ENCODE data around the gene ZFAND2A. TPM values are rescaled to one million over a fixed set of nuclear protein-coding genes. Genes with fewer than 3 reads are reported as not detected.
A peak's percentile ranks its signal among the peaks of the same experiment; 100 is the strongest.
"Not testable (repeated sequence)": the region's sequence is repeated elsewhere in the genome, so short reads cannot be mapped to it uniquely, and the experiment has no call there.

Gene ZFAND2A
- total RNA-seq, 2 experiments from 2014 or later: 19.1 to 20.7 TPM

DNA sequence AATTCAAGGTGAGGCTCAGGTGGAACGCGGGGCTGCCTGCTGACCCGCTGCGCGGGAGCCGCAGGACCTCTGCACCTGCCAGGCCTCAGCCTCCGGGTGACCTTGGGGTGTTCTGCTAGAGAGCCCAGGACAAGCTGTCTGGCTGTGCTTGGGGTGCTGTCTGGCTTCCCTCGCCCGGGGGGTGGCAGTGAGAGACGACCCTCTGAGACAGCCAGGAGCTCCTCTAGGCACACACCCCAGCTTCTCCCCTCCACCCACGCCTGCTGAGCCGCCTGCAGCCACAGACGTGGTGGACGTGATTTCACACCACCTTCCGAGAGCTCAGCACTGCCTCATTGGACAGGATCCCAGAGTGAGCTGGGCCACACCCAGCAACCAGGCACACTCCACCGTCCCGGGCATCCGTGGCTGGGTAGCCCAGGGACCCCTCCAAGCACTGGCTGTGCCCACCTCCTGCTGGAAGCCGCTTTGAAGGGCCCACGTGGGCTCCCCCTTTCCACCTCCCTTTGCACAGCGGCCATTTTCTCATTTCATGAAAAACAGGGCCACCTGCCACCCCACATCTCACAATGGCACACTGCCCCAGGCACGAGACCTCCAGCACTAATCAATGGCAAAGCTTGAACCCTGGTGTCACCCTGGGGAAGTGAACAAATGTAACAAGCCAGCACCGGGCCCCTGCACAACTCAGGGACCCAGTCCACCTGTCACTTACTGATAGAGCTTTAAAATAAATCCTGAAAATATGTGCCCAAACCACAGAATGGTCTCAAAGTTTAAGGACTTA is 35.0 kb downstream of the ZFAND2A start:
- DNase-seq: no peak
- intact Hi-C loops (cut with micrococcal nuclease): no loop called here
- Mint-ChIP-seq H3K27ac (no peak overlapping the region), H3K4me1 (ENCODE audit: low read depth) (no peaks in the 10 kb centered on the region), H3K27me3 (ENCODE audit: low read depth) (no peaks in the 10 kb centered on the region), H3K36me3 (ENCODE audit: low read depth) (peaks cover 9% of the 10 kb centered on the region), H3K9me3 (no peaks in the 10 kb centered on the region), H3K4me3 (no peak overlapping the region)
- CTCF ChIA-PET: interaction anchor here (0.6 kb wide), 1 partner anchor 124 kb away, joined by 4 read pairs; no protein-coding TSS in a partner anchor

DNA sequence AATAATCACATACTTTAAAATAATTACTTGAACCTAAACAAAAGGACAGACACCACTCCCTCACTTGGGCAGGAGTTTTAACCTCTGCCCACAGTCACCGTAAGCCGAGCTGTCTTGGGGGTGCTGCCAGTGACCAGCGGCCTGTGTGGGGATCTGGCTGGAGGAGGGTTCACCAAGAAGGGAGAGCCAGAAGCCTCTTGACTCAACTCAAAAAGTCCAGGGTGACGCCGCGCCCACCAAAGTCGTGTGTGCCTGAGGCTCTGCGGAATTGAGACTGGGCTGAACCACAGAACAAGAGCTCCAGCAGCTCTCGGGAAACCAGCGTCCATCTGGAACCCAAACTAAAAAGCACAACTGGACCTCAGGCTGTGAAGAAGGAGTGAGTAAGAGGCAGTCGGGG is 35.8 kb downstream of the ZFAND2A start:
- intact Hi-C loops (cut with micrococcal nuclease): no loop called here
- no peak overlapping the region for H3K4me3 Mint-ChIP-seq
- no peaks in the 10 kb centered on the region for H3K27me3 Mint-ChIP-seq (ENCODE audit: low read depth)
- peaks cover 4% of the 10 kb centered on the region for H3K4me1 Mint-ChIP-seq (ENCODE audit: low read depth)
- no peak overlapping the region for H3K27ac Mint-ChIP-seq
- CTCF ChIA-PET: interaction anchor here (1.0 kb wide), 1 partner anchor 38 kb away, joined by 3 read pairs; no protein-coding TSS in a partner anchor
- DNase-seq: no peak
- H3K36me3 Mint-ChIP-seq (ENCODE audit: low read depth): peaks cover 6% of the 10 kb centered on the region
- no peaks in the 10 kb centered on the region for H3K9me3 Mint-ChIP-seq

DNA sequence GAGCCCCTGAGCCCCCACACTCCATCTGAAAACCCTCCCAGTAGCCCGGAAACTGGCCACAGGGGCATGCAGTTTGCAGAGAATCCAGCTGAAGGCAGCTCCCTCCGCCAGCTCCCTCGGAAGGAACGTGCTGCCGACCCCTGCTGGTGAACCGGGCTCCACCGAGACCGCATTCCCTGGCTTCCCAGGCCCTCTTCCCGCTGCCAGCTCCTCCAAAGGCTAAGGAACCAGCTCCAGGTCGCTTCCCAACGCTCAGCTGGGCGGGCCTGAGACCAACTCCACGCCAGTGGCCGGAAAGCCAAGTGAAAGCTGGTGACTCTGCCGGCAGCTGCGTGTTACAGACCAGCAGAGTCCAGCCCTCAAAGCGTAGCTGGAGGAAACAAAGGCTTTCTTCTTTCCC is 36.3 kb downstream of the ZFAND2A start:
- Mint-ChIP-seq H3K27ac (no peak overlapping the region), H3K36me3 (ENCODE audit: low read depth) (peaks cover 6% of the 10 kb centered on the region)
- intact Hi-C loops (cut with micrococcal nuclease): no loop called here

DNA sequence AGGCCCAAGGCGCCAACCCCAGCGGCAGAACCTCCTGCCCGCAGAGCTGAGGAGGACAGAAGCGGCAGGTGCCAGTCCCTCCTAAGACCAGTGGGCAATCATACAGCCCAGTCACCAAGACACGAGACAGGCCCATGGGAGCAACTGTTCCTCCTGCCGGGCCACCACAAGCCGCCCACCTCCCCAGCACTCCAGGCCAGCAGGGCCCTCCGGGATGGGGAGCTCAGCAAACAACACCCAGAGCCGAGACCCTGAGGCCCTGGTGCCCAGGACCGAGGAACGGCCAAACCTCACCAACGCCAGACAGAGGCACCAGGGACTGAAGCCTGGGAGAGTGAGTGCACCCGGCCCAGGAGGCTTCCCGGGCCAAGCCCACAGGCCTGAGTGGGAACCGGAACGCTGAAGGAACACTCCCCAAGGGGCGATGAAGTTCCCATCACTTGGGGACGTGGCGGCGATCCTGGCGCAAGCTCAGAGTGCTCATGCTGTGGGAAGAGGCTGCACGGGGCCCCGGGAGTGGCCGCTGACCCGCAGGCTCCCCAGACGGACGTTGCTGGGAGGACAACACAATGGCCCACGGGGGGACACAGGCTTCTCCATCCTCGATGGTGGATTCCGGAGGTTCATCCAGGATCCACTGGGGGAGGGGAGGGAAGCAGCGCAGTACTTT is 37.0 kb downstream of the ZFAND2A start:
- Mint-ChIP-seq H3K9me3 (no peaks in the 10 kb centered on the region), H3K4me1 (ENCODE audit: low read depth) (peaks cover 12% of the 10 kb centered on the region), H3K36me3 (ENCODE audit: low read depth) (peaks cover 6% of the 10 kb centered on the region), H3K4me3 (no peak overlapping the region), H3K27me3 (ENCODE audit: low read depth) (no peaks in the 10 kb centered on the region), H3K27ac (no peak overlapping the region)
- CTCF ChIA-PET: interaction anchor here (1.0 to 1.2 kb wide), 2 partner anchors 37 kb away, joined by 3 read pairs; no protein-coding TSS in a partner anchor
- DNase-seq: no peak
- intact Hi-C loops (cut with micrococcal nuclease): no loop called here

More for the DNA sequence above, 36.3 kb downstream of the ZFAND2A start:
- CTCF ChIA-PET: interaction anchor here (1.0 kb wide), 1 partner anchor 38 kb away, joined by 3 read pairs; no protein-coding TSS in a partner anchor
- H3K4me3 Mint-ChIP-seq: no peak overlapping the region
- peaks cover 8% of the 10 kb centered on the region for H3K4me1 Mint-ChIP-seq (ENCODE audit: low read depth)
- no peaks in the 10 kb centered on the region for H3K9me3 Mint-ChIP-seq
- H3K27me3 Mint-ChIP-seq (ENCODE audit: low read depth): no peaks in the 10 kb centered on the region
- DNase-seq: no peak

GRCh38 chr7:1121886-1122831 is 37.8 kb downstream of the ZFAND2A start:
- no peak overlapping the region for H3K27ac Mint-ChIP-seq
- H3K9me3 Mint-ChIP-seq: peaks cover 4% of the 10 kb centered on the region
- H3K36me3 Mint-ChIP-seq (ENCODE audit: low read depth): peaks cover 14% of the 10 kb centered on the region
- peaks cover 12% of the 10 kb centered on the region for H3K4me1 Mint-ChIP-seq (ENCODE audit: low read depth)
- no peak for DNase-seq
- intact Hi-C loops (cut with micrococcal nuclease): no loop called here
- H3K27me3 Mint-ChIP-seq (ENCODE audit: low read depth): no peaks in the 10 kb centered on the region
- CTCF ChIA-PET: interaction anchor here (1.2 kb wide), 1 partner anchor 36 kb away, joined by 3 read pairs; no protein-coding TSS in a partner anchor
- no peak overlapping the region for H3K4me3 Mint-ChIP-seq

DNA sequence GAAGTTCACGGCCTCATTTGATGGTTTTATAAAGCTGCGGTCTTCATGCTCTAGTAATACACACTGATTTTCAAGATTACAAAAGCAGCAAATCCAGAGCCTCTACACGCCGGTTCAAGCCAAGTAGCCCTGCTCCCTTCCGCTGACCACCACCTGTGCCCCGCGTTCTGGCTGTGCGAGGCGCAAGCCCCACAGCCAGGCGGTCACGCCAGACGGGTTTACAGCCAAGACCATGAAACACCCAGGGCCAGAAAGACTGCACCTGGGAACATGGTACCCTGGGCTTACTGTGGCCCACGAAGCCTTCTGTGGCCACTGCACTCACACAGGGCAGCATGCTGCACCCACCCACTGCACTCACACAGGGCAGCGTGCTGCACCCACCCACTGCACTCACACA is 38.5 kb downstream of the ZFAND2A start:
- intact Hi-C loops (cut with micrococcal nuclease): no loop called here
- Mint-ChIP-seq H3K27ac (no peak overlapping the region), H3K9me3 (peaks cover 4% of the 10 kb centered on the region), H3K4me3 (no peak overlapping the region), H3K4me1 (ENCODE audit: low read depth) (peaks cover 12% of the 10 kb centered on the region), H3K36me3 (ENCODE audit: low read depth) (peaks cover 12% of the 10 kb centered on the region), H3K27me3 (ENCODE audit: low read depth) (no peaks in the 10 kb centered on the region)
- DNase-seq: no peak
- CTCF ChIA-PET: no interaction called here

- peaks cover 12% of the 10 kb centered on the region for H3K4me1 Mint-ChIP-seq (ENCODE audit: low read depth)
- H3K4me3 Mint-ChIP-seq: no peak overlapping the region
- intact Hi-C loops (cut with micrococcal nuclease): no loop called here
- H3K27me3 Mint-ChIP-seq (ENCODE audit: low read depth): no peaks in the 10 kb centered on the region
- peaks cover 12% of the 10 kb centered on the region for H3K36me3 Mint-ChIP-seq (ENCODE audit: low read depth)
- DNase-seq: no peak
- CTCF ChIA-PET: no interaction called here
- H3K27ac Mint-ChIP-seq: no peak overlapping the region
- peaks cover 7% of the 10 kb centered on the region for H3K9me3 Mint-ChIP-seq
Measured at GRCh38 chr7:1120791-1121190, 39.2 kb downstream of the ZFAND2A start.

GRCh38 chr7:1119201-1119600 is 40.8 kb downstream of the ZFAND2A start:
- H3K36me3 Mint-ChIP-seq (ENCODE audit: low read depth): peaks cover 12% of the 10 kb centered on the region
- H3K27ac Mint-ChIP-seq: no peak overlapping the region
- intact Hi-C loops (cut with micrococcal nuclease): no loop called here
- CTCF ChIA-PET: interaction anchor here (1.4 to 1.7 kb wide), 2 partner anchors 53 to 126 kb away, joined by 5 to 6 read pairs; no protein-coding TSS in a partner anchor
- peaks cover 12% of the 10 kb centered on the region for H3K4me1 Mint-ChIP-seq (ENCODE audit: low read depth)
- peaks cover 7% of the 10 kb centered on the region for H3K9me3 Mint-ChIP-seq
- no peaks in the 10 kb centered on the region for H3K27me3 Mint-ChIP-seq (ENCODE audit: low read depth)
- no peak for DNase-seq
- no peak overlapping the region for H3K4me3 Mint-ChIP-seq

DNA sequence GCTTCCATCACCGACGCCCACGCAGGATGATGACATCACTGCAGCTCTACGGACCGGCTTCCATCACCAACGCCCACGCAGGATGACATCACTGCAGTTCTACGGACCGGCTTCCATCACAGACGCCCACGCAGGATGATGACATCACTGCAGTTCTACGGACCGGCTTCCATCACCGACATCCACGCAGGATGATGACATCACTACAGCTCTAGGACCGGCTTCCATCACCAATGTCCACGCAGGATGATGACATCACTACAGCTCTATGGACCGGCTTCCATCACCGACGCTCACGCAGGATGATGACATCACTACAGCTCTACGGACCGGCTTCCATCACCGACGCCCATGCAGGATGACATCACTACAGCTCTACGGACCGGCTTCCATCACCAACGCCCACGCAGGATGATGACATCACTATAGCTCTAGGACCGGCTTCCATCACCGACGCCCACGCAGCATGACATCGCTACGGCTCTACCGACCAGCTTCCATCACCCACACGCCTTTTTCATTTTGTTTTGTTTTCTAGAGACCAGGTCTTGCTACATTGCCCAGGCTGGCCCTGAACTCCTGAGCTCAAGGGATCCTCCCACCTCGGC is 42.6 kb downstream of the ZFAND2A start:
- CTCF ChIA-PET: no interaction called here
- H3K9me3 Mint-ChIP-seq: peaks cover 7% of the 10 kb centered on the region
- H3K27me3 Mint-ChIP-seq (ENCODE audit: low read depth): no peaks in the 10 kb centered on the region
- no peak overlapping the region for H3K27ac Mint-ChIP-seq
- H3K36me3 Mint-ChIP-seq (ENCODE audit: low read depth): peaks cover 12% of the 10 kb centered on the region
- H3K4me1 Mint-ChIP-seq (ENCODE audit: low read depth): peaks cover 12% of the 10 kb centered on the region
- H3K4me3 Mint-ChIP-seq: no peak overlapping the region
- no peak for DNase-seq
- intact Hi-C loops (cut with micrococcal nuclease): no loop called here

- H3K4me1 Mint-ChIP-seq (ENCODE audit: low read depth): peaks cover 12% of the 10 kb centered on the region
- H3K27me3 Mint-ChIP-seq (ENCODE audit: low read depth); intact Hi-C loops (cut with micrococcal nuclease); H3K4me3 Mint-ChIP-seq; H3K27ac Mint-ChIP-seq; H3K9me3 Mint-ChIP-seq; DNase-seq; CTCF ChIA-PET: not testable (repeated sequence)
- H3K36me3 Mint-ChIP-seq (ENCODE audit: low read depth): peaks cover 12% of the 10 kb centered on the region
Measured at GRCh38 chr7:1116383-1117008, 43.5 kb downstream of the ZFAND2A start.

DNA sequence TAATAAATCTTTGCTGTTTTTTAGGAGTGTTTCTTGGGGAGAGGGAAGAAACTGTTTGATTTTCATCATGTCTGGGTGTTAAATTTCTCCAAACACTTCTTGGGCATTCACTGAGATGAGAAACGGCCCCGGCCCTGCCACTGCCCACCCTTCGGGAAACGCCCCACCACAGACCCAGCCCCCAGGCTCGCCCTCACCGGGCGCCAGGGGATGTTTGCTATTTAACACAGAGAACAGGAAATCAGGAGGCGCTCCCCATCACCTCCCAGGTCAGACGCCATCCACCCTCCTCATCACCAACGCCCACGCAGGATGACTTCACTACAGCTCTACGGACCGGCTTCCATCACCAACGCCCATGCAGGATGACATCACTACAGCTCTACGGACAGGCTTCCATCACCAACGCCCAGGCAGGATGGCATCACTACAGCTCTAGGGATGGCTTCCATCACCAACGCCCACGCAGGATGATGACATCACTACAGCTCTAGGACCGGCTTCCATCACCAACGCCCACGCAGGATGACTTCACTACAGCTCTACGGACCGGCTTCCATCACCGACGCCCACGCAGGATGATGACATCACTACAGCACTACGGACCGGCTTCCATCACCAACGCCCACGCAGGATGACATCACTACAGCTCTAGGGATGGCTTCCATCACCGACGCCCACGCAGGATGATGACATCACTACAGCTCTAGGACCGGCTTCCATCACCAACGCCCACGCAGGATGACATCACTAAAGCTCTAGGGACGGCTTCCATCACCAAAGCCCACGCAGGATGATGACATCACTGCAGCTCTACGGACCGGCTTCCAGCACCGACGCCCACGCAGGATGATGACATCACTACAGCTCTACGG is 44.6 kb downstream of the ZFAND2A start:
- H3K9me3 Mint-ChIP-seq; H3K27ac Mint-ChIP-seq; H3K27me3 Mint-ChIP-seq (ENCODE audit: low read depth); intact Hi-C loops (cut with micrococcal nuclease); H3K4me3 Mint-ChIP-seq: not testable (repeated sequence)
- Mint-ChIP-seq H3K4me1 (ENCODE audit: low read depth) (peaks cover 12% of the 10 kb centered on the region), H3K36me3 (ENCODE audit: low read depth) (peaks cover 12% of the 10 kb centered on the region)
- CTCF ChIA-PET: interaction anchor here (0.6 to 1.1 kb wide), 2 partner anchors 38 to 60 kb away, joined by 3 read pairs; no protein-coding TSS in a partner anchor
- DNase-seq: peak; percentile 22

All from activated naive CD4-positive, alpha-beta T cell treated with anti-CD3 and anti-CD28 coated beads for 36 hours (primary cell).